GM21825 (cell line): ENCODE results near the gene LDB3.
A peak's percentile ranks its signal among the peaks of the same experiment; 100 is the strongest.
"Not testable (repeated sequence)": the region's sequence is repeated elsewhere in the genome, so short reads cannot be mapped to it uniquely, and the experiment has no call there.

ENCODE experiments used
- ATAC-seq: cut with Tn5 transposase; IDR thresholded peaks from one replicate; pipeline ENCODE4 v1.9.1; 2021; ENCODE audit warnings: mild to moderate bottlenecking, moderate library complexity; ENCODE audit not compliant: unreplicated experiment

LDB3 gene, protein sequence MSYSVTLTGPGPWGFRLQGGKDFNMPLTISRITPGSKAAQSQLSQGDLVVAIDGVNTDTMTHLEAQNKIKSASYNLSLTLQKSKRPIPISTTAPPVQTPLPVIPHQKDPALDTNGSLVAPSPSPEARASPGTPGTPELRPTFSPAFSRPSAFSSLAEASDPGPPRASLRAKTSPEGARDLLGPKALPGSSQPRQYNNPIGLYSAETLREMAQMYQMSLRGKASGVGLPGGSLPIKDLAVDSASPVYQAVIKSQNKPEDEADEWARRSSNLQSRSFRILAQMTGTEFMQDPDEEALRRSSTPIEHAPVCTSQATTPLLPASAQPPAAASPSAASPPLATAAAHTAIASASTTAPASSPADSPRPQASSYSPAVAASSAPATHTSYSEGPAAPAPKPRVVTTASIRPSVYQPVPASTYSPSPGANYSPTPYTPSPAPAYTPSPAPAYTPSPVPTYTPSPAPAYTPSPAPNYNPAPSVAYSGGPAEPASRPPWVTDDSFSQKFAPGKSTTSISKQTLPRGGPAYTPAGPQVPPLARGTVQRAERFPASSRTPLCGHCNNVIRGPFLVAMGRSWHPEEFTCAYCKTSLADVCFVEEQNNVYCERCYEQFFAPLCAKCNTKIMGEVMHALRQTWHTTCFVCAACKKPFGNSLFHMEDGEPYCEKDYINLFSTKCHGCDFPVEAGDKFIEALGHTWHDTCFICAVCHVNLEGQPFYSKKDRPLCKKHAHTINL

DNA sequence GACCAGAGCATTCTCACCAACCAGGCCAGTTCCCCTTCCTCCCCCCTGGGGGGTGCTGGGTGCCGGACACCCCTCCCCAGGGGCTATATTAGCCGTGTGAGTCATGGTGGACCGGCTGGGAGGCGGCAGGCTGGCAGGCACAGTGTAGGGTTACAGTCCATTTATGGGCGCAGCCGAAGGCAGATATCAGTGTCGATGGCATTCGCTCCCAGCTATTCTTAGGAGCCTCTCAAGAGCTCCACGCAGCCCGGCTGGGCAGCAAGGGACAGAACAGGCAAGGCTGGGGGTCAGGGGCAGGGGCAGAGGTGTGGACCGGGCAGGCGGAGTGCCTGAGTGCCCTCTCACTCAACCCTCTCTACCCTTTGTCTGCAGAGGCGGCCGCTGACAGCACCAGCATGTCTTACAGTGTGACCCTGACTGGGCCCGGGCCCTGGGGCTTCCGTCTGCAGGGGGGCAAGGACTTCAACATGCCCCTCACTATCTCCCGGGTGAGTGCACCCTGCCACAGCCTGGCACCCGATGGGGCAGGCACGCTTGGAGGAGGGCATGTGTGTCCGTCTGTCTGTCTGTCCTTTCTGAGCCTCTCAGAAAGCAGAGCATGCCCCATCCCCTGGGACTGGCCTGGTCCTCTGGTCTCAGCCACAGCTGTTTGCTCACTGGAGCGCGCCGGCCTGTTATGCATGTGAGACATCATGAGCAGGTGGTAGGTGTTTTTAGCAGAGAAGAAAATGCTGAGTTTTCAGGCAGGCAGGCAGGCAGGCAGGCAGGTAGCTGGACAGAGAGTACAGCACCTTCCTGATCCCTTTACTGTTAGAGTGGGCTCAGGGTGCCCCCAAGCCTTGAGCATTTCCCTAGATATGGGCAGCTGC, at the start of gene LDB3:
Gene LDB3 (plus strand): TSS at position 215 of the 869 bp plus-strand sequence. CDS start 181 bp downstream, at position 396.
- ATAC-seq = peak; percentile 68

- ATAC-seq = no peak
Measured at GRCh38 chr10:86628311-86628710, 40.0 kb upstream of the LDB3 start.

GRCh38 chr10:86630079-86630478, 38.2 kb upstream of the LDB3 start:
- no peak for ATAC-seq

DNA sequence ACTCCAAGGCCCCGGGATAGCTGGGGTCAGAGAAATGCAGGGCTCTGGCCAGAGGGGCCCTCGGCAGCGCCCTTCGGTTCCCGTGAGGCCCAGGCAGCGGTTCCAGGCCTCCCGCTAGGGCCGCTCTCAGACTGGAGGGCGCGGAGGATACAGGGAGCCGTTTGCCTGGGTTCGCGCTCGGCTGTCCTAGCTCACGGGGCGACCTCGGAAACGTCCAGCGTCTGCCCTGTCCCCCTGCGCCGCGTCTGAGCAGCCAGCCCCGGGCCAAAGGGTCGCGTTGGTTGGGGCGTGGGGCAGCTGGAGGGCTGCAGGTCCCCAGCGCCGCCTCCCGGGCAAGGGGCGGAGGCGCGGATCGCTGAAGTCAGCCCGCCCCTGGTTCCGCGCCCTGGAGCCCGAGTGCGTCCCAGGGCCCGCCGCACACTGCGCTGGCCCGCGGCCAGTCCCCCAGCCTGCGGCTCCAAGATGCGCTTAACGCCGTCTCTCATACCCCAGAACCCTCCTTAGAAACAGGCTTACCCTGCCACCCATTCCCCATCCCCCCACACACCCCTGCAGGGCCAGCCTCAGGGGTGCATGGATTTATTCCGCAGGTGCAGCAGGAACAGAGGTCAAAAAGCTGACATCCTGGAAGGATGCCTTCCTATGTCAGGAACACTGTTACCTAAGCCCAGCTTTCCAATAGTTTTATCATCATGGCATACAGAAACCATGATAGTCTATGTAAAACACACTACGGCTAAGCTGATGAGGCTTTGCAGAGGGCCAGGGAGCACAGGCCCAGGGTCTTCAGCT, 36.1 kb upstream of the LDB3 start:
- ATAC-seq = no peak

- no peak for ATAC-seq
Measured at GRCh38 chr10:86632951-86633350, 35.4 kb upstream of the LDB3 start.

DNA sequence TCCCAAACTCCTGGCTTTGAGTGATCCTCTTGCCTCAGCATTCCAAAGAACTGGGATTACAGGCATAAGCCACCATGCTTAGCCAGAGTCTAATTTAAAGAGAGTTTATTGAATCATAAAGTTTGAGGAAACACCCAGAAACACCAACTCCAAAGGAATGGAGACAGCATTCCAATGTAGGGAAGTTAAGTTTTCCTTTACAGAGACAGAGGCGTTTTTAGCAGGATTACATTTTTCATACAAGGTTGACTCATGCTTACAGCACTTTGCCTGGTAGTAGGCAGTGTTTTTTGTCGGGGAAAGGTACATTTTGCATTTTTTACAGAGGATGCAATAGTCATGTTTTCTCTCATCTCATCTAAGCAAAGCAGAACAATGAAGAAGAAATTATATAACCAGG, 32.9 kb upstream of the LDB3 start:
- no peak for ATAC-seq

DNA sequence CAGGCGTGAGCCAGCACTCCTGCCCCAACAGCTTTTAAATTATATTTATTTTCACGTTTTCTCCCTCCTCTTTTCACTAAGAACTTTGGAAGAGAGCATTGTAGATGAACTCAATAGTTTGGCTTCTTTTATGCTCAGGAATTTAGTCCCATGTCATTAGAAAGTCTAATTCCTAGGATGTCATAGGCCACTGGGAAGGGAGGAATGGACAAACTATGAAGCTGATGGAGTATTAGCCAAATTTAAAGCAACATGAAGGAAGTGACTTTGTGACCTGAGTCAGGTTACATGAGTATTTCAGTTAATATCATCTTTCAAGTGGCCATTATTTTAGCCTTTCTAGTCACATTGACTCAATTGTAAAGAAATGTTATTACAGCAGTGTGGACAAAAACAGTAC, 32.0 kb upstream of the LDB3 start:
- no peak for ATAC-seq

GRCh38 chr10:86642021-86642420, 26.3 kb upstream of the LDB3 start:
- ATAC-seq = no peak

- ATAC-seq = no peak
Measured at GRCh38 chr10:86642499-86642898, 25.8 kb upstream of the LDB3 start.

DNA sequence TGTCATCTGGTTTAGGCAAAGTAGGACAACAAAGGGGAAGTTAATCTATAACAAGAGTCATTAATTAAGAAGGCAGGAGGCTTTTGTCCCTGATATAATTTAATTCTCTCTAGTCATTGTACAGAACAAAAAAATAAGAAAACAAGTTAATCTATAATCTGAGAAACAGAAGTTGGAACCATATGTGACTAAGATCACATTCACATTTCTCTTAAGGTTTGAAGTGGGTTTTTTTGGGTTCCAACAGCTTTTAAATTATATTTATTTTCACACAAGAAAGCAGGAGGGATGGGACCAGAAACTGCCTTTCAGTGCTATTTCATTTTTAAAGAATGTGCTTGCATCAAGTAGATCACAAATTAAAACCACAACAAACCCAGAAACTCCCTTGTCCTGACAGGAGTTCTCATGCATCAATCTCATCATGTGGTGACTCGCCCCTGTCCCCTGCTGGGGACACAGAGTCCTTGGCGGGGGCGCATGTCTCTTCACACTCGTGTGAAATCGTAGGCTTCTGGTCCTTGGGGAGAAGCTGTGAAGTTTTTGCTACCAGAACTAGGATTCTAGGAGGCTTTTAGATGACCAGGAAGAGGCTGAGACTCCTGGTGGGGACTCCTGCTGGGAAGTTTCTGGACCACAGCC, 24.0 kb upstream of the LDB3 start:
- peak; percentile 43 for ATAC-seq

DNA sequence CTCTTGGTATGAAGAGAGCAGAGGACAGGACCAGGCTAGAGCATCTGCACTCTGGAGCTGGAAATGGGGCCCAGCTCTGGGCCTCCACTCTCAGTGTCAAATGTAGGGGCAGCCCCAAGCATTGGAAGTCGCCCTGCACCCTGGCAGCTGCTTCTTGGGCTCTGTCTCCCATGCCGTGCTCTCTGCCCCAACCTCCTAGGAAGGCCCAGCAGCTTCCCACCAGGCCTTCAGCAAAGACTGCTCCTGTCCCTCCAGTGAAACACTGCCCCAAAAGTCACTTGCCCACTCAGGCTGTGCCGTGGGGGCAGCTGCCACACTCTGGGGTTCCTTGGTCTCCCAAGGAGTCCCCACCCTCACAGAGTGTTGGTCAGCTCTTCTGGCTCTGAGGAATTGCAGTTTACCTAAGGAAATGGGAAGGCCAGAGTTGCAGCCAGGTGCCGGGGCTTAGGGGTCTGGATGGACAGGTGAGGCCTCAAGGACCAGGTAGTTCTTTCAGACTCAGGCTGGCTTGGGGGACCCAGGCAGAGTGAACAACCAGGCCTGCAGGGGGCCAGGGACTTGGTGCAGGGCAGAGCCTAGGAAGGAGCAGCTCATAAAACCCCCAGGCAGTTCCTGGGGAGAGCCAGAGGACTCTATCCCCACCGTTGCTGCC, 23.4 kb upstream of the LDB3 start:
- peak; percentile 26 for ATAC-seq

- ATAC-seq = not testable (repeated sequence)
Measured at GRCh38 chr10:86645621-86646165, 22.6 kb upstream of the LDB3 start.

DNA sequence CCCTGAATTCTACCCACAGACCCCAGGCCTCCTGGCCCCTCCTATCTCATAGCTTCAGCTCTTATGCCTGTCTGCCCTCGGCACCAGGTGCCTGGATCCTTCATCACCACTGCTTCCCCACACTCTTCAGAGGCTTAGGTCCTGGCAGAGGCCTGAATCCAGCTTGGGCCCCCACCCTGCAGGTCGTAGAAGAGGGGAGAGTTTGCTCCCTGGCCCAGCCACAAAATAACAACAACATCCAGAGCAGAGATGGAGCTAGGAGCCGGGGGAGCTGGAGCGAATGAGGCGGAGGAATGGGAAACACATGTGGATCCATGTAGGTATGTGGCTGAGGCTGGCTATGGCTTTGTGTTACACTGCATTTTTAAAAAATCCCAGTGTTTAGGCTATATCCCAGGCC, 21.8 kb upstream of the LDB3 start:
- ATAC-seq = no peak

GRCh38 chr10:86646933-86647332, 21.4 kb upstream of the LDB3 start:
- ATAC-seq = no peak

DNA sequence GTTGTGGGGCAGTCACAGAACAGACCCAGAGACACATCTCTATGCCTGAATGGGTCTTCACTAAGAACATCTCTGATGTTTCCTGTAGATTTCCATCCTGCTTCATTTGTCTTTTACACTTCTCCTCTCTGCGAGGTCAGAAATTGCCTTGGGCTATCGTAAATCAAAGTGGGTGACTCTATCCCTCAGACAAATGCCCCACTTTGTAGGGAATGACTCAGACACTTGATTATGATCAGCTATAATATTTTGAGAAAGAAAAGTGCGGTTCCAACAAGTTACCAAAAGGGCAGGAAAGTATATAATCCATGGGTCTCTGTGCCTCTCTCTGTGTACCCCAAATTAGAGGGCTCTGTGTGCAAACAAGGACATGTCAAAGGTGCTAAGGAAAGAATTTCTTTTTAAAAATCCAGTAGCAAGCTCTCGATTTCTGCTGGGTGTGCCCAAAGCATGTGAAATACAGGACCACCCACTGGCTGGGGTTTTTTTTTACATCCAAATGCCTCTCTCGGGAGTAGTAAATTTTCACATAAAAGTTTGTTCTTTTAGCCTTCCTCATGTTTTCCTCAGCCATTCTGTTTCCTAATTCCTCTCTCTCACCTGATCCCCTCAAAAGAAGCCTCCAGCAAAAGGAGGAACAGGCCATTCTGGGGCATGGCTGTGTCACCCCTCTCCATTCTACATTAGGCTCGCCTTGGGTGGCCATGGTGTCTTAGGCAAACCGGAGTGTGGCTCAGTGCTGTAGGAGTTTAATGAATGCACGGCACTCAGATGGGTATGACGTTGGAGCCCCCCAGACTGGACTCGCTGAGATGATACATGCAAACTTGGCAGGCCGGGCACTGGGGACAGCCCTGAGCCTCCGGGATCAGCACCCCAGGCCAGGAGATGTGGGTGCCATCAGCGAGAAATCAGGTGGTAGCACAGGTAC, 20.3 kb upstream of the LDB3 start:
- no peak for ATAC-seq

GRCh38 chr10:86648704-86649427, 19.4 kb upstream of the LDB3 start:
- no peak for ATAC-seq

GRCh38 chr10:86649471-86650150, 18.7 kb upstream of the LDB3 start:
- ATAC-seq = no peak
